ENCODE data around the gene ELMOD3. TPM values are rescaled to one million over a fixed set of nuclear protein-coding genes. Genes with fewer than 3 reads are reported as not detected.

ELMOD3 gene
- total RNA-seq, 1 donor from 2014 or later = 13.2 TPM

- H3K4me3 ChIP-seq (ENCODE audit: low read depth, low read length) = no peak overlapping the region
- no peak for FAIRE-seq
- peaks cover 52% of the 10 kb centered on the region for H3K36me3 ChIP-seq (ENCODE audit: control insufficient read depth, insufficient read depth, low read length)
- H3K27me3 ChIP-seq (ENCODE audit: control insufficient read depth, insufficient read depth, low read length) = no peaks in the 10 kb centered on the region
- TF ChIP-seq CTCF (IDR thresholded peaks at IDR 0.05; ENCODE audit: insufficient read depth, low read length, severe bottlenecking) = no peak
- no peak for DNase-seq (ENCODE audit: low read depth)
These were observed 44.0 kb downstream of the ELMOD3 start for GRCh38 chr2:85398426-85399182.

- Histone ChIP-seq H3K4me3 (ENCODE audit: low read depth, low read length) (no peak overlapping the region), H3K27me3 (ENCODE audit: control insufficient read depth, insufficient read depth, low read length) (no peaks in the 10 kb centered on the region), H3K36me3 (ENCODE audit: control insufficient read depth, insufficient read depth, low read length) (peaks cover 52% of the 10 kb centered on the region)
- TF ChIP-seq CTCF (IDR thresholded peaks at IDR 0.05; ENCODE audit: insufficient read depth, low read length, severe bottlenecking) = no peak
- DNase-seq (ENCODE audit: low read depth) (no peak), FAIRE-seq (no peak)
These were observed 44.5 kb downstream of the ELMOD3 start for GRCh38 chr2:85399183-85399455.

- FAIRE-seq (no peak), DNase-seq (ENCODE audit: low read depth) (no peak)
- Histone ChIP-seq H3K36me3 (ENCODE audit: control insufficient read depth, insufficient read depth, low read length) (peaks cover 44% of the 10 kb centered on the region), H3K4me3 (ENCODE audit: low read depth, low read length) (no peak overlapping the region), H3K27me3 (ENCODE audit: control insufficient read depth, insufficient read depth, low read length) (no peaks in the 10 kb centered on the region)
- no peak for TF ChIP-seq CTCF (IDR thresholded peaks at IDR 0.05; ENCODE audit: insufficient read depth, low read length, severe bottlenecking)
These were observed 45.5 kb downstream of the ELMOD3 start for GRCh38 chr2:85400023-85400422.

GRCh38 chr2:85400541-85401463, 46.2 kb downstream of the ELMOD3 start:
- Histone ChIP-seq H3K4me3 (ENCODE audit: low read depth, low read length) (no peak overlapping the region), H3K36me3 (ENCODE audit: control insufficient read depth, insufficient read depth, low read length) (peaks cover 41% of the 10 kb centered on the region), H3K27me3 (ENCODE audit: control insufficient read depth, insufficient read depth, low read length) (no peaks in the 10 kb centered on the region)
- no peak for DNase-seq (ENCODE audit: low read depth)
- no peak for TF ChIP-seq CTCF (IDR thresholded peaks at IDR 0.05; ENCODE audit: insufficient read depth, low read length, severe bottlenecking)
- no peak for FAIRE-seq

GRCh38 chr2:85401464-85401805, 46.9 kb downstream of the ELMOD3 start:
- no peak for FAIRE-seq
- H3K36me3 ChIP-seq (ENCODE audit: control insufficient read depth, insufficient read depth, low read length) = peaks cover 41% of the 10 kb centered on the region
- no peak overlapping the region for H3K4me3 ChIP-seq (ENCODE audit: low read depth, low read length)
- TF ChIP-seq CTCF (IDR thresholded peaks at IDR 0.05; ENCODE audit: insufficient read depth, low read length, severe bottlenecking) = no peak
- no peaks in the 10 kb centered on the region for H3K27me3 ChIP-seq (ENCODE audit: control insufficient read depth, insufficient read depth, low read length)
- no peak for DNase-seq (ENCODE audit: low read depth)
